Neural crest cell (in vitro differentiated cells): ENCODE measurements around the gene PCMT1. TPM values are rescaled to one million over a fixed set of nuclear protein-coding genes. Genes with fewer than 3 reads are reported as not detected.
A peak's percentile ranks its signal among the peaks of the same experiment; 100 is the strongest.

Source experiments
- DNase-seq: peaks from one replicate; pipeline ENCODE4 v3.0.0; 2021; ENCODE audit warnings: low read depth, mixed read lengths, low spot score
- H3K27ac Mint-ChIP-seq: one replicate; pipeline ENCODE4 v1.8.0; 2021; ENCODE audit warnings: mild to moderate bottlenecking, mixed read lengths; ENCODE audit not compliant: unreplicated experiment
- H3K27me3 Mint-ChIP-seq: 2 replicates; pipeline ENCODE4 v1.8.0; 2021; ENCODE audit warnings: low read depth, mild to moderate bottlenecking, mixed read lengths
- H3K36me3 Mint-ChIP-seq: 2 replicates; pipeline ENCODE4 v1.8.0; 2021; ENCODE audit warnings: low read depth, mild to moderate bottlenecking, mixed read lengths
- H3K4me1 Mint-ChIP-seq: 2 replicates; pipeline ENCODE4 v1.8.0; 2021; ENCODE audit warnings: mixed read lengths
- H3K4me3 Mint-ChIP-seq: one replicate; pipeline ENCODE4 v1.8.0; 2021; ENCODE audit warnings: mild to moderate bottlenecking, mixed read lengths
- H3K9me3 Mint-ChIP-seq: 2 replicates; pipeline ENCODE4 v1.8.0; 2021; ENCODE audit warnings: mixed read lengths
- CTCF ChIP-seq: fragments of 200-600 bp; sonication (generic); conservative IDR thresholded peaks from 2 replicates; pipeline ENCODE4 v1.5.0; 2021; ENCODE audit warnings: antibody characterized with exemption, mild to moderate bottlenecking
- total RNA-seq: library from RNA; stranded (reverse); gene quantifications from 2 replicates; pipeline ENCODE4 v1.2.1, GENCODE V29; 2021

Gene PCMT1
- total RNA-seq, 1 donor from 2014 or later = 67.4 TPM

GRCh38 chr6:149859368-149859767 is 109.8 kb downstream of the PCMT1 start:
- no peak for DNase-seq
- Mint-ChIP-seq H3K4me1 (peaks cover 42% of the 10 kb centered on the region), H3K36me3 (no peaks in the 10 kb centered on the region), H3K9me3 (no peaks in the 10 kb centered on the region), H3K4me3 (no peak overlapping the region), H3K27me3 (no peaks in the 10 kb centered on the region), H3K27ac (no peak overlapping the region)
- no peak for TF ChIP-seq CTCF

- Mint-ChIP-seq H3K27ac (no peak overlapping the region), H3K4me3 (peak overlapping the region; percentile 38), H3K27me3 (no peaks in the 10 kb centered on the region), H3K4me1 (peaks cover 45% of the 10 kb centered on the region), H3K9me3 (no peaks in the 10 kb centered on the region), H3K36me3 (no peaks in the 10 kb centered on the region)
- TF ChIP-seq CTCF = no peak
- no peak for DNase-seq
Observed at GRCh38 chr6:149859938-149860337, 110.4 kb downstream of the PCMT1 start.

GRCh38 chr6:149860513-149860833 is 110.9 kb downstream of the PCMT1 start:
- Mint-ChIP-seq H3K27me3 (no peaks in the 10 kb centered on the region), H3K9me3 (no peaks in the 10 kb centered on the region), H3K36me3 (no peaks in the 10 kb centered on the region), H3K27ac (no peak overlapping the region), H3K4me3 (peak overlapping the region; percentile 80), H3K4me1 (peaks cover 47% of the 10 kb centered on the region)
- no peak for DNase-seq
- TF ChIP-seq CTCF = no peak

Other genes starting within 250 kb of the PCMT1 start
- gene PPIL4, start 203.7 kb upstream of the PCMT1 start, total RNA-seq = 39.5 and 39.9 TPM in 2 replicates
- gene GINM1, start 183.4 kb upstream of the PCMT1 start, total RNA-seq = 18.5 and 20.3 TPM in 2 replicates
- gene KATNA1, start 101.0 kb upstream of the PCMT1 start, total RNA-seq = 15.0 and 15.5 TPM in 2 replicates
- 27.4 and 32.7 TPM in 2 replicates for gene LATS1, start 31.6 kb upstream of the PCMT1 start, total RNA-seq
- gene NUP43, start 3.2 kb upstream of the PCMT1 start, total RNA-seq = 67.2 and 73.3 TPM in 2 replicates
- 29.0 and 29.8 TPM in 2 replicates for gene LRP11, start 114.6 kb downstream of the PCMT1 start, total RNA-seq
- gene RAET1E, start 148.4 kb downstream of the PCMT1 start, total RNA-seq = not detected in 2 replicates
- not detected in 2 replicates for gene RAET1G, start 173.4 kb downstream of the PCMT1 start, total RNA-seq
- gene ULBP2, start 192.3 kb downstream of the PCMT1 start, total RNA-seq = 0.23 and 0.30 TPM in 2 replicates
- gene ULBP1, start 214.2 kb downstream of the PCMT1 start, total RNA-seq = 2.3 and 2.5 TPM in 2 replicates